HEK293 (cell line): Measurements from ENCODE around the gene ABHD16A.
A peak's percentile ranks its signal among the peaks of the same experiment; 100 is the strongest.

Experiments
- CTCF ChIP-seq: fragments of 450-650 bp; formaldehyde crosslinking; IDR thresholded peaks from 2 replicates; pipeline ENCODE4 v1.5.1; 2016; ENCODE audit warnings: missing biosample characterization, missing genetic modification characterization
- HIC1 ChIP-seq: fragments of 450-650 bp; formaldehyde crosslinking; IDR thresholded peaks from 2 replicates; pipeline ENCODE4 v1.5.1; 2016; ENCODE audit warnings: missing biosample characterization, missing genetic modification characterization
- REST ChIP-seq: fragments of 450-650 bp; formaldehyde crosslinking; IDR thresholded peaks from 2 replicates; pipeline ENCODE4 v1.5.1; 2016; ENCODE audit warnings: missing biosample characterization, missing genetic modification characterization
- SALL2 ChIP-seq: fragments of 450-650 bp; formaldehyde crosslinking; IDR thresholded peaks from 2 replicates; pipeline ENCODE4 v1.5.0; 2017; ENCODE audit warnings: missing biosample characterization, mild to moderate bottlenecking, missing genetic modification characterization, borderline replicate concordance
- TCF7L2 ChIP-seq: IDR thresholded peaks from 2 replicates; pipeline ENCODE4 v1.6.1; 2011; ENCODE audit warnings: low read depth, mild to moderate bottlenecking, inconsistent platforms, low read length, moderate library complexity, borderline replicate concordance
- ZBTB48 ChIP-seq: fragments of 450-650 bp; formaldehyde crosslinking; IDR thresholded peaks from 2 replicates; pipeline ENCODE4 v1.5.1; 2016; ENCODE audit warnings: missing biosample characterization, missing genetic modification characterization
- ZNF157 ChIP-seq: fragments of 450-650 bp; formaldehyde crosslinking; IDR thresholded peaks from 2 replicates; pipeline ENCODE4 v1.5.1; 2016; ENCODE audit warnings: missing biosample characterization, missing genetic modification characterization
- ZNF239 ChIP-seq: fragments of 450-650 bp; formaldehyde crosslinking; IDR thresholded peaks from 2 replicates; pipeline ENCODE4 v1.5.1; 2016; ENCODE audit warnings: missing biosample characterization, missing genetic modification characterization
- ZNF24 ChIP-seq: fragments of 450-650 bp; formaldehyde crosslinking; IDR thresholded peaks from 2 replicates; pipeline ENCODE4 v1.5.1; 2016; ENCODE audit warnings: missing biosample characterization, missing genetic modification characterization
- ZNF423 ChIP-seq: fragments of 450-650 bp; formaldehyde crosslinking; IDR thresholded peaks from 2 replicates; pipeline ENCODE4 v1.5.1; 2016; ENCODE audit warnings: missing biosample characterization, missing genetic modification characterization
- ZNF518A ChIP-seq: fragments of 450-650 bp; formaldehyde crosslinking; conservative IDR thresholded peaks from 2 replicates; pipeline ENCODE4 v1.5.1; 2016; ENCODE audit warnings: low read depth, missing biosample characterization, missing genetic modification characterization
- ZNF629 ChIP-seq: fragments of 450-650 bp; formaldehyde crosslinking; IDR thresholded peaks from 2 replicates; pipeline ENCODE4 v1.5.1; 2017; ENCODE audit warnings: missing biosample characterization, missing genetic modification characterization
- ZNF830 ChIP-seq: fragments of 450-650 bp; IDR thresholded peaks from 2 replicates; pipeline ENCODE4 v1.5.0; 2018; ENCODE audit warnings: missing biosample characterization, missing genetic modification characterization, low read depth, mild to moderate bottlenecking, moderate library complexity
- ZSCAN23 ChIP-seq: fragments of 450-650 bp; formaldehyde crosslinking; IDR thresholded peaks from 2 replicates; pipeline ENCODE4 v1.5.1; 2016; ENCODE audit warnings: missing biosample characterization, missing genetic modification characterization

- TF ChIP-seq ZNF24 (tag by site-specific recombination) = peak; percentile 21; the same call in 1 of the 2 replicates
- no peak; the same call in 1 of the 2 replicates for TF ChIP-seq CTCF (tag by site-specific recombination)
- no peak for TF ChIP-seq ZNF423 (tag by site-specific recombination)
- TF ChIP-seq ZBTB48 (tag by site-specific recombination) = 0 out of 2 replicates have a peak, but pooled peaks have one; percentile 23
- no peak for TF ChIP-seq HIC1 (tag by site-specific recombination)
- TF ChIP-seq ZSCAN23 = no peak
- TF ChIP-seq ZNF157 (tag by site-specific recombination) = no peak
- TF ChIP-seq REST (tag by site-specific recombination) = no peak
- TF ChIP-seq ZNF629 (tag by site-specific recombination) = peak; percentile 84
- TF ChIP-seq ZNF518A = no peak
- TF ChIP-seq ZNF830 (tag by site-specific recombination) = no peak
- no peak for TF ChIP-seq ZNF239 (tag by site-specific recombination)
- peak; percentile 62; the same call in 1 of the 2 replicates for TF ChIP-seq TCF7L2
- TF ChIP-seq SALL2 = no peak
These were observed 38.2 kb downstream of the ABHD16A start, which contains the start of gene GPANK1 for GRCh38 chr6:31664790-31665500.
